Upper lobe of right lung (tissue), 1 donor: ENCODE results near the gene CNTN4. TPM values are rescaled to one million over a fixed set of nuclear protein-coding genes. Genes with fewer than 3 reads are reported as not detected.

Experiments used
- ATAC-seq: fragments of 200-7000 bp; cut with Tn5 transposase; one replicate; pipeline ENCODE4 v1.9.1; 2020; ENCODE audit warnings: mild to moderate bottlenecking, moderate library complexity
- DNase-seq: peaks from one replicate; pipeline ENCODE4 v3.0.0-alpha.2; 2020
- H3K27ac ChIP-seq: fragments of 200-600 bp; one replicate; pipeline ENCODE4 v1.8.0; 2022
- H3K27me3 ChIP-seq: fragments of 200-600 bp; one replicate; pipeline ENCODE4 v1.8.0; 2022; ENCODE audit warnings: mild to moderate bottlenecking
- H3K36me3 ChIP-seq: fragments of 200-600 bp; one replicate; pipeline ENCODE4 v1.8.0; 2022
- H3K4me1 ChIP-seq: fragments of 200-600 bp; one replicate; pipeline ENCODE4 v1.8.0; 2022
- H3K4me3 ChIP-seq: fragments of 200-600 bp; one replicate; pipeline ENCODE4 v1.8.0; 2022; ENCODE audit warnings: mild to moderate bottlenecking
- H3K9me3 ChIP-seq: fragments of 200-600 bp; one replicate; pipeline ENCODE4 v1.8.0; 2022
- intact Hi-C: fragments of 100-400 bp; cut with DNase I; formaldehyde crosslinking; loops from one replicate; pipeline ENCODE4 v1.11.0; 2022
- total RNA-seq: library from RNA; stranded (reverse); fragmentation: NEBNext Ultra II Directional; extraction: Animal tissue kit (Norgen Biotek cat#: 25700); gene quantifications from one replicate; pipeline ENCODE4 v1.2.1, GENCODE V29; 2021
- TF ChIP-seq, protein P1 (sequence below): fragments of 200-600 bp; IDR thresholded peaks from one replicate; pipeline ENCODE4 v1.8.0; 2022; ENCODE audit warnings: antibody characterized with exemption
- donor health status: DM: no; HTN: yes; CAD: no; lungs with severe emphysema.

The CNTN4 gene
- total RNA-seq, 1 donor from 2014 or later = 11.3 TPM

DNA sequence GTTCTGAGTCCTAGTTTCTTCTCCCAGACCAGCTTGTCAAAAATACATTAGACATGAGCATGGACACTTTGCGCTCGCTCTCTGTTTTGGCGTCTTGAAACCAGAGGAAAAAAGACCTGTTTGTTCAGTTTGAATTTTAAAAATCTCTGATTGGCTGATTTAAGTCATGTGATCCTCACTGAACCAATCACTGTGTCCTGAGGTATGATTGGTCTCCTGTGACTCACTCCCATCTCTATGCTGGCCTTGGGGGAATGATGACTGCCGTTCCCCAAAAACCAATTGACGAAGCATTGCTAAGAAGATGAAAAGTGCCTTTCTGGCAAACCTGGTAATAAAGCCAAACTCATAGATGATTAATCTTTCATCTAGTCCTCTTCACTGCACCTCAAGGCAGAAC lies 755.0 kb downstream of the CNTN4 start:
- intact Hi-C loops = no loop called here
- no peak overlapping the region for H3K27ac ChIP-seq
- ATAC-seq = no peak
- no peaks in the 10 kb centered on the region for H3K9me3 ChIP-seq
- H3K4me3 ChIP-seq = no peak overlapping the region
- no peak for DNase-seq
- H3K36me3 ChIP-seq = no peaks in the 10 kb centered on the region
- TF ChIP-seq, protein P1, sequence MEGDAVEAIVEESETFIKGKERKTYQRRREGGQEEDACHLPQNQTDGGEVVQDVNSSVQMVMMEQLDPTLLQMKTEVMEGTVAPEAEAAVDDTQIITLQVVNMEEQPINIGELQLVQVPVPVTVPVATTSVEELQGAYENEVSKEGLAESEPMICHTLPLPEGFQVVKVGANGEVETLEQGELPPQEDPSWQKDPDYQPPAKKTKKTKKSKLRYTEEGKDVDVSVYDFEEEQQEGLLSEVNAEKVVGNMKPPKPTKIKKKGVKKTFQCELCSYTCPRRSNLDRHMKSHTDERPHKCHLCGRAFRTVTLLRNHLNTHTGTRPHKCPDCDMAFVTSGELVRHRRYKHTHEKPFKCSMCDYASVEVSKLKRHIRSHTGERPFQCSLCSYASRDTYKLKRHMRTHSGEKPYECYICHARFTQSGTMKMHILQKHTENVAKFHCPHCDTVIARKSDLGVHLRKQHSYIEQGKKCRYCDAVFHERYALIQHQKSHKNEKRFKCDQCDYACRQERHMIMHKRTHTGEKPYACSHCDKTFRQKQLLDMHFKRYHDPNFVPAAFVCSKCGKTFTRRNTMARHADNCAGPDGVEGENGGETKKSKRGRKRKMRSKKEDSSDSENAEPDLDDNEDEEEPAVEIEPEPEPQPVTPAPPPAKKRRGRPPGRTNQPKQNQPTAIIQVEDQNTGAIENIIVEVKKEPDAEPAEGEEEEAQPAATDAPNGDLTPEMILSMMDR = no peak
- no peaks in the 10 kb centered on the region for H3K27me3 ChIP-seq
- no peaks in the 10 kb centered on the region for H3K4me1 ChIP-seq

DNA sequence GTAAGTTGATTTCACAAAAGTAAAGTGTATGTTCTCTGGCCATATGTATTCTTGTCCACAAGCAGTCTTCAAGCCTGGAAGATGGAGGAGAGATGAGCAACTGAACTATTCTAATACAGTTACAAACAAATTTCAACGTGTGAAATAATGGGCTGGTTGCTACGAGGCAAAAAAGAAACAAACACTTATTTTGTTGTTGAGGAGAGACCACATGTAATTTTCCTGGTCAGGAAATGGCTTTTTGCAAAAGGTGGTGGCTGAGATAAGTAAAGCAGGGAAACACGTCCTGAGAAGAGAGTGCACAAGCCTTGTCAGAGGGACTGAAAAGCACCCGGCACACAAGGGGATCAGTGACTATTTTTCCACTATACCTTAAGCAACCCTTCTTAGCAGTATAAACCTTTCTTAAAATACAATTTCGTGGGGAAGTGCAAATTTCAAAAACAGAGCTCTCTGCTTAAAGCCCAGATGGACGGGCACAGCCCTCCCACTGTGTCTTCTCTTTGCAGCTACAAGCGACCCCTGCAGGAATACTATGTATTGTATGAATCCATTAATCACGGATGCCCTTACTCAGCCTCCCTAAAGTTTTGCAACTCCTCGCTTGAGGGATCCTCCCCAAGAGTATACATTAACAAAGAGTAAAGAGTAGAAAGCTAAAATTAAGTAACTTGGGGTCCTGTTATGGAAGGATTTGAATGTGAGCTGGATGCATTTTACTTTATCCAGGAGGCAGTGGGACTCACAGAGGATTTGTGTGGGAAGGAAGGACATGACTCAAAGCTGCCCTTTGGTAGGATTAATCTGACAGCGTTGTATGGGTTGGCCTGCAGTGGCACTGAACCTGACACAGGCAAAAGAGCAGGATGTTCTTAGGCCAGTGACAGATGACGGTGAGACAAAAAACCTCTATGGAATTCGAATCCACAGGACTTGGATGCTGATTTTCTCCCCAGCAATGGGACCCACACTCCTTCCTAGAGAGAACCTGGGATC lies 757.8 kb downstream of the CNTN4 start:
- TF ChIP-seq, protein P1 = no peak
- H3K4me1 ChIP-seq = no peaks in the 10 kb centered on the region
- H3K36me3 ChIP-seq = no peaks in the 10 kb centered on the region
- intact Hi-C loops = no loop called here
- no peaks in the 10 kb centered on the region for H3K9me3 ChIP-seq
- H3K27me3 ChIP-seq = no peaks in the 10 kb centered on the region
- H3K27ac ChIP-seq = no peak overlapping the region
- DNase-seq = no peak
- ATAC-seq = no peak
- no peak overlapping the region for H3K4me3 ChIP-seq

DNA sequence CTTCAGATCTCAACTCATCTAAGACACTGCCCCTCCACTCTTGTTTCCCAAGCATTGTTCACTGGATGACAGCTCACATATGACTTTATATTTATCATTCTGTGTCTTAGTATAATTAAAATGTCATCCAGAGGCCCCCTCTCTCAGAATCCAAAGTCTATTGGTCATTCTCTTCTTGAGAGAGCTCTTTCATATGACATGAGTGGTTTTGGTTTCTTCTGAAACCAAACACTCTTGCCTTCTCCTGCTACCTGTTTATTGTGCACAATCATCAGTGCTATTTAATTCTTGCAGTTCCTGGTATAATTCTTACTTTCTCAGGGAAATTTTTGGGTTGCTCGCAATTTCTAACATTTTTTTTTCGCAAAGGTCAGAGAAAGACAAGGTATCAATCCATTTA lies 762.0 kb downstream of the CNTN4 start:
- no peak overlapping the region for H3K27ac ChIP-seq
- no peaks in the 10 kb centered on the region for H3K9me3 ChIP-seq
- no peak overlapping the region for H3K4me3 ChIP-seq
- H3K36me3 ChIP-seq = no peaks in the 10 kb centered on the region
- DNase-seq (no peak), ATAC-seq (no peak)
- no peaks in the 10 kb centered on the region for H3K27me3 ChIP-seq
- TF ChIP-seq, protein P1 = no peak
- no peaks in the 10 kb centered on the region for H3K4me1 ChIP-seq
- intact Hi-C loops = no loop called here

- TF ChIP-seq, protein P1 = no peak
- Histone ChIP-seq H3K4me1 (no peaks in the 10 kb centered on the region), H3K36me3 (no peaks in the 10 kb centered on the region), H3K9me3 (no peaks in the 10 kb centered on the region), H3K27ac (no peak overlapping the region), H3K4me3 (no peak overlapping the region), H3K27me3 (no peaks in the 10 kb centered on the region)
- ATAC-seq (no peak), DNase-seq (no peak)
- intact Hi-C loops = no loop called here
These were observed 762.5 kb downstream of the CNTN4 start for GRCh38 chr3:2861120-2861519.

- intact Hi-C loops = no loop called here
- Histone ChIP-seq H3K4me3 (no peak overlapping the region), H3K4me1 (no peaks in the 10 kb centered on the region), H3K36me3 (no peaks in the 10 kb centered on the region), H3K27me3 (no peaks in the 10 kb centered on the region), H3K9me3 (no peaks in the 10 kb centered on the region), H3K27ac (no peak overlapping the region)
- no peak for ATAC-seq
- TF ChIP-seq, protein P1 = no peak
- no peak for DNase-seq
These were observed 763.3 kb downstream of the CNTN4 start for GRCh38 chr3:2861920-2862319.
